ENCODE data around the gene PRMT2. TPM values are rescaled to one million over a fixed set of nuclear protein-coding genes. Genes with fewer than 3 reads are reported as not detected.
"Not testable (repeated sequence)": the region's sequence is repeated elsewhere in the genome, so short reads cannot be mapped to it uniquely, and the experiment has no call there.

Gene PRMT2
- total RNA-seq, 3 donors from 2014 or later (not counting 1 experiment from before 2014, with no cell fraction given), result 122 to 199 (median 170) TPM

GRCh38 chr21:46698652-46699051 lies 63.2 kb downstream of the PRMT2 start:
- intact Hi-C loops (cut with micrococcal nuclease); H3K27ac ChIP-seq (ENCODE audit: low read length); H3K27ac Mint-ChIP-seq; H3K4me3 Mint-ChIP-seq; H3K9me3 ChIP-seq (ENCODE audit: control insufficient read depth, insufficient read depth, low read length); H3K4me1 Mint-ChIP-seq; DNase-seq; H3K9me3 Mint-ChIP-seq; H3K36me3 ChIP-seq (ENCODE audit: control insufficient read depth, insufficient read depth, low read length); H3K4me1 ChIP-seq (ENCODE audit: control insufficient read depth, insufficient read depth, low read length); H3K27me3 ChIP-seq (ENCODE audit: control insufficient read depth, insufficient read depth, low read length); H3K4me3 ChIP-seq (ENCODE audit: low read length); H3K27me3 Mint-ChIP-seq (ENCODE audit: low read depth in 2 of 2); H3K36me3 Mint-ChIP-seq: not testable (repeated sequence)
- no CpG with 5 or more reads among the region's 81 CpGs for WGBS (ENCODE audit: insufficient coverage)
- ATAC-seq, result peak in 1 of 3 donors; percentile 79

- H3K4me3 Mint-ChIP-seq; H3K36me3 Mint-ChIP-seq; H3K36me3 ChIP-seq (ENCODE audit: control insufficient read depth, insufficient read depth, low read length); H3K27me3 Mint-ChIP-seq (ENCODE audit: low read depth in 2 of 2); H3K4me3 ChIP-seq (ENCODE audit: low read length); H3K9me3 ChIP-seq (ENCODE audit: control insufficient read depth, insufficient read depth, low read length); H3K27me3 ChIP-seq (ENCODE audit: control insufficient read depth, insufficient read depth, low read length); intact Hi-C loops (cut with micrococcal nuclease); H3K4me1 Mint-ChIP-seq; H3K9me3 Mint-ChIP-seq; H3K4me1 ChIP-seq (ENCODE audit: control insufficient read depth, insufficient read depth, low read length); H3K27ac Mint-ChIP-seq; H3K27ac ChIP-seq (ENCODE audit: low read length); DNase-seq: not testable (repeated sequence)
- peak in 1 of 3 donors; percentile 97 for ATAC-seq
- WGBS (ENCODE audit: insufficient coverage), result 75% methylated on average over 21 of the region's 69 CpGs
These were observed 63.6 kb downstream of the PRMT2 start for GRCh38 chr21:46699104-46699503.

Other genes starting within 250 kb of the PRMT2 start
- 100 to 1,000 TPM; 166 to 308 (median 170) TPM for gene DIP2A, start 176.8 kb upstream of the PRMT2 start, total RNA-seq
- gene S100B, start 30.6 kb upstream of the PRMT2 start, total RNA-seq, result 10 to 100 TPM in 1 of 3 donors, 1 to 10 TPM in 1, not detected in 1; 4.0 to 58.9 TPM